Measurements from ENCODE around the gene FHIT. TPM values are rescaled to one million over a fixed set of nuclear protein-coding genes. Genes with fewer than 3 reads are reported as not detected.

Gene FHIT
- total RNA-seq, 1 donor from 2014 or later = 8.5 TPM

- DNase-seq (ENCODE audit: low spot score) = no peak
These were observed 475.3 kb downstream of the FHIT start for GRCh38 chr3:60775985-60776384.

GRCh38 chr3:60774617-60775016, 476.6 kb downstream of the FHIT start:
- DNase-seq (ENCODE audit: low spot score) = no peak

- DNase-seq (ENCODE audit: low spot score) = no peak
These were observed 478.7 kb downstream of the FHIT start for GRCh38 chr3:60772584-60772983.

GRCh38 chr3:60771766-60772165, 479.5 kb downstream of the FHIT start:
- DNase-seq (ENCODE audit: low spot score) = no peak

GRCh38 chr3:60770532-60770931, 480.7 kb downstream of the FHIT start:
- no peak for DNase-seq (ENCODE audit: low spot score)

- DNase-seq (ENCODE audit: low spot score) = no peak
These were observed 483.7 kb downstream of the FHIT start for GRCh38 chr3:60767536-60767935.

GRCh38 chr3:60765776-60766175, 485.5 kb downstream of the FHIT start:
- DNase-seq (ENCODE audit: low spot score) = no peak

- no peak for DNase-seq (ENCODE audit: low spot score)
These were observed 486.4 kb downstream of the FHIT start for GRCh38 chr3:60764870-60765269.

GRCh38 chr3:60760145-60760544, 491.1 kb downstream of the FHIT start:
- DNase-seq (ENCODE audit: low spot score) = no peak

- DNase-seq (ENCODE audit: low spot score) = no peak
These were observed 491.8 kb downstream of the FHIT start for GRCh38 chr3:60759439-60759838.

- DNase-seq (ENCODE audit: low spot score) = no peak
These were observed 492.4 kb downstream of the FHIT start for GRCh38 chr3:60758831-60759230.

GRCh38 chr3:60758171-60758570, 493.1 kb downstream of the FHIT start:
- DNase-seq (ENCODE audit: low spot score) = no peak

- DNase-seq (ENCODE audit: low spot score) = no peak
These were observed 493.5 kb downstream of the FHIT start for GRCh38 chr3:60757724-60758123.

GRCh38 chr3:60756241-60757030, 494.8 kb downstream of the FHIT start:
- DNase-seq (ENCODE audit: low spot score) = no peak

- no peak for DNase-seq (ENCODE audit: low spot score)
These were observed 496.2 kb downstream of the FHIT start for GRCh38 chr3:60755094-60755493.

GRCh38 chr3:60754617-60755016, 496.6 kb downstream of the FHIT start:
- no peak for DNase-seq (ENCODE audit: low spot score)

GRCh38 chr3:60752809-60753208, 498.4 kb downstream of the FHIT start:
- DNase-seq (ENCODE audit: low spot score) = no peak

- DNase-seq (ENCODE audit: low spot score) = no peak
These were observed 504.4 kb downstream of the FHIT start for GRCh38 chr3:60746695-60747416.

GRCh38 chr3:60746043-60746638, 505.1 kb downstream of the FHIT start:
- no peak for DNase-seq (ENCODE audit: low spot score)

GRCh38 chr3:60743631-60744164, 507.6 kb downstream of the FHIT start:
- DNase-seq (ENCODE audit: low spot score) = no peak

- no peak for DNase-seq (ENCODE audit: low spot score)
These were observed 508.6 kb downstream of the FHIT start for GRCh38 chr3:60742606-60743145.

Measured in mesenteric fat pad (tissue), 1 donor.